Liver (tissue), 3 donors: ENCODE data around the gene CACNA1C.

Experiments used
- FOXA1 ChIP-seq: IDR thresholded peaks from 2 replicates; pipeline ENCODE4 v1.6.1; 2016; ENCODE audit warnings: antibody characterized with exemption
- GABPA ChIP-seq, 2 donors: IDR thresholded peaks in 1 of 2; conservative IDR thresholded peaks in 1 of 2; 2 replicates each; pipeline ENCODE4 v1.6.1; 2016; ENCODE audit warnings: antibody characterized with exemption in 2 of 2, mild to moderate bottlenecking in 1 of 2, moderate library complexity in 1 of 2
- HNF4A ChIP-seq, 2 donors: conservative IDR thresholded peaks; 2 replicates each; pipeline ENCODE4 v1.6.1; 2016; ENCODE audit warnings: antibody characterized with exemption in 2 of 2, mild to moderate bottlenecking in 2 of 2
- JUND ChIP-seq, 2 donors: IDR thresholded peaks; 2 replicates each; pipeline ENCODE4 v1.6.1; 2016; ENCODE audit warnings: antibody characterized with exemption in 2 of 2
- RAD21 ChIP-seq, 2 donors: IDR thresholded peaks; 2 replicates each; pipeline ENCODE4 v1.6.1; 2016; ENCODE audit warnings: antibody characterized with exemption in 2 of 2, mild to moderate bottlenecking in 2 of 2
- REST ChIP-seq: IDR thresholded peaks from 2 replicates; pipeline ENCODE4 v1.6.1; 2016; ENCODE audit warnings: antibody characterized with exemption, mild to moderate bottlenecking
- RXRA ChIP-seq, 2 donors: IDR thresholded peaks; 2 replicates each; pipeline ENCODE4 v1.6.1; 2017 to 2018; ENCODE audit warnings: antibody characterized with exemption in 2 of 2, mild to moderate bottlenecking in 1 of 2
- SP1 ChIP-seq: IDR thresholded peaks from 2 replicates; pipeline ENCODE4 v1.6.1; 2018; ENCODE audit warnings: antibody characterized with exemption, mild to moderate bottlenecking
- TAF1 ChIP-seq: conservative IDR thresholded peaks from 2 replicates; pipeline ENCODE4 v1.6.1; 2016; ENCODE audit warnings: antibody characterized with exemption, mild to moderate bottlenecking
- YY1 ChIP-seq: IDR thresholded peaks from 2 replicates; pipeline ENCODE4 v1.6.1; 2016; ENCODE audit warnings: antibody characterized with exemption, mild to moderate bottlenecking
- ZBTB33 ChIP-seq: IDR thresholded peaks from 2 replicates; pipeline ENCODE4 v1.6.1; 2016; ENCODE audit warnings: antibody characterized with exemption
- TF ChIP-seq, protein P1 (sequence below): fragments of 150-350 bp; IDR thresholded peaks from 2 replicates; pipeline ENCODE4 v1.5.1; 2017; ENCODE audit warnings: improper control_type of control experiment, low read depth, low read length; ENCODE audit not compliant: missing input control
- TF ChIP-seq, protein P2 (sequence below): IDR thresholded peaks from 2 replicates; pipeline ENCODE4 v1.6.1; 2016; ENCODE audit warnings: antibody characterized with exemption
- donor health status: healthy.
- donor health status: healthy.

- TF ChIP-seq, protein P1, sequence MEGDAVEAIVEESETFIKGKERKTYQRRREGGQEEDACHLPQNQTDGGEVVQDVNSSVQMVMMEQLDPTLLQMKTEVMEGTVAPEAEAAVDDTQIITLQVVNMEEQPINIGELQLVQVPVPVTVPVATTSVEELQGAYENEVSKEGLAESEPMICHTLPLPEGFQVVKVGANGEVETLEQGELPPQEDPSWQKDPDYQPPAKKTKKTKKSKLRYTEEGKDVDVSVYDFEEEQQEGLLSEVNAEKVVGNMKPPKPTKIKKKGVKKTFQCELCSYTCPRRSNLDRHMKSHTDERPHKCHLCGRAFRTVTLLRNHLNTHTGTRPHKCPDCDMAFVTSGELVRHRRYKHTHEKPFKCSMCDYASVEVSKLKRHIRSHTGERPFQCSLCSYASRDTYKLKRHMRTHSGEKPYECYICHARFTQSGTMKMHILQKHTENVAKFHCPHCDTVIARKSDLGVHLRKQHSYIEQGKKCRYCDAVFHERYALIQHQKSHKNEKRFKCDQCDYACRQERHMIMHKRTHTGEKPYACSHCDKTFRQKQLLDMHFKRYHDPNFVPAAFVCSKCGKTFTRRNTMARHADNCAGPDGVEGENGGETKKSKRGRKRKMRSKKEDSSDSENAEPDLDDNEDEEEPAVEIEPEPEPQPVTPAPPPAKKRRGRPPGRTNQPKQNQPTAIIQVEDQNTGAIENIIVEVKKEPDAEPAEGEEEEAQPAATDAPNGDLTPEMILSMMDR, result no peak
- no peak for TF ChIP-seq JUND (IDR thresholded peaks at IDR 0.05)
- no peak for TF ChIP-seq FOXA1
- TF ChIP-seq REST, result no peak
- TF ChIP-seq SP1, result no peak
- TF ChIP-seq, protein P2, sequence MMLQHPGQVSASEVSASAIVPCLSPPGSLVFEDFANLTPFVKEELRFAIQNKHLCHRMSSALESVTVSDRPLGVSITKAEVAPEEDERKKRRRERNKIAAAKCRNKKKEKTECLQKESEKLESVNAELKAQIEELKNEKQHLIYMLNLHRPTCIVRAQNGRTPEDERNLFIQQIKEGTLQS, result no peak
- no peak for TF ChIP-seq YY1
- no peak for TF ChIP-seq RAD21 (IDR thresholded peaks at IDR 0.05)
- no peak for TF ChIP-seq TAF1
- TF ChIP-seq HNF4A (conservative IDR thresholded peaks at IDR 0.05), result no peak
- no peak for TF ChIP-seq RXRA (IDR thresholded peaks at IDR 0.05)
- no peak for TF ChIP-seq GABPA (IDR thresholded peaks at IDR 0.05 in 1 of 2, conservative IDR thresholded peaks at IDR 0.05 in 1 of 2)
- TF ChIP-seq ZBTB33, result no peak
These were observed 589.5 kb downstream of the CACNA1C start for GRCh38 chr12:2642176-2642892.
